HEK293 (cell line): ENCODE data around the gene ZNF488.

Experiments
- CTCF ChIA-PET: fragments of 350-600 bp; formaldehyde crosslinking; extraction: SDS; loops from one replicate; lab custom pipeline; 2021; ENCODE audit warnings: antibody characterized with exemption; lab: Yijun Ruan, JAX
- POLR2A ChIA-PET: fragments of 300-600 bp; formaldehyde crosslinking; extraction: SDS; loops from one replicate; lab custom pipeline; 2020; ENCODE audit warnings: antibody characterized with exemption, inconsistent platforms; lab: Yijun Ruan, JAX
- H3K27ac ChIP-seq: fragments of 200-500 bp; sonication (Bioruptor generic); 2 replicates; pipeline ENCODE4 v1.5.1; 2014; ENCODE audit warnings: low read depth, low read length, control low read depth, inconsistent platforms; ENCODE audit errors: extremely low read depth
- H3K36me3 ChIP-seq, 2 experiments: fragments of 200-500 bp in 1 of 2; sonication (Bioruptor generic) in 1 of 2; 1 replicate in 1 of 2; 2 replicates in 1 of 2; pipeline ENCODE4 v1.5.1; 2014 to 2017; ENCODE audit warnings: inconsistent platforms in 2 of 2, low read length in 2 of 2; ENCODE audit not compliant: control insufficient read depth in 2 of 2, insufficient read depth in 1 of 2
- H3K4me1 ChIP-seq: fragments of 200-500 bp; sonication (Bioruptor generic); 2 replicates; pipeline ENCODE4 v1.5.1; 2014; ENCODE audit warnings: mild to moderate bottlenecking, low read length, inconsistent platforms; ENCODE audit not compliant: control insufficient read depth, insufficient read depth
- H3K4me3 ChIP-seq: 2 replicates; pipeline ENCODE4 v1.5.1; 2011; ENCODE audit warnings: low read depth, mild to moderate bottlenecking, control low read depth, low read length, moderate library complexity
- H3K9me3 ChIP-seq: fragments of 200-500 bp; sonication (Bioruptor generic); 2 replicates; pipeline ENCODE4 v1.5.1; 2014; ENCODE audit warnings: low read depth, low read length, inconsistent platforms; ENCODE audit not compliant: control insufficient read depth, insufficient read depth
- GLIS2 ChIP-seq: fragments of 450-650 bp; formaldehyde crosslinking; IDR thresholded peaks from 2 replicates; pipeline ENCODE4 v1.5.1; 2016; ENCODE audit warnings: missing biosample characterization, missing genetic modification characterization
- PRDM10 ChIP-seq: fragments of 450-650 bp; formaldehyde crosslinking; IDR thresholded peaks from 2 replicates; pipeline ENCODE4 v1.5.1; 2016; ENCODE audit warnings: missing biosample characterization, missing genetic modification characterization
- YY1 ChIP-seq: fragments of 450-650 bp; formaldehyde crosslinking; IDR thresholded peaks from 2 replicates; pipeline ENCODE4 v1.5.1; 2018; ENCODE audit warnings: missing biosample characterization, missing genetic modification characterization
- ZBTB20 ChIP-seq: fragments of 450-650 bp; formaldehyde crosslinking; IDR thresholded peaks from 2 replicates; pipeline ENCODE4 v1.5.1; 2016; ENCODE audit warnings: missing biosample characterization, missing genetic modification characterization
- ZNF112 ChIP-seq: fragments of 450-650 bp; formaldehyde crosslinking; IDR thresholded peaks from 2 replicates; pipeline ENCODE4 v1.5.0; 2017; ENCODE audit warnings: missing biosample characterization, missing genetic modification characterization
- ZNF132 ChIP-seq: fragments of 450-650 bp; formaldehyde crosslinking; IDR thresholded peaks from 2 replicates; pipeline ENCODE4 v1.5.1; 2017; ENCODE audit warnings: missing biosample characterization, missing genetic modification characterization, borderline replicate concordance
- ZNF140 ChIP-seq: fragments of 450-650 bp; formaldehyde crosslinking; IDR thresholded peaks from 2 replicates; pipeline ENCODE4 v1.5.1; 2016; ENCODE audit warnings: missing biosample characterization, missing genetic modification characterization
- ZNF157 ChIP-seq: fragments of 450-650 bp; formaldehyde crosslinking; IDR thresholded peaks from 2 replicates; pipeline ENCODE4 v1.5.1; 2016; ENCODE audit warnings: missing biosample characterization, missing genetic modification characterization
- ZNF175 ChIP-seq: fragments of 450-650 bp; formaldehyde crosslinking; IDR thresholded peaks from 2 replicates; pipeline ENCODE4 v1.5.1; 2016; ENCODE audit warnings: missing biosample characterization, missing genetic modification characterization
- ZNF292 ChIP-seq: fragments of 450-650 bp; formaldehyde crosslinking; IDR thresholded peaks from 2 replicates; pipeline ENCODE4 v1.5.1; 2016; ENCODE audit warnings: low read depth, missing biosample characterization, missing genetic modification characterization, borderline replicate concordance
- ZNF335 ChIP-seq: fragments of 450-650 bp; formaldehyde crosslinking; conservative IDR thresholded peaks from 2 replicates; pipeline ENCODE4 v1.5.1; 2016; ENCODE audit warnings: missing biosample characterization, missing genetic modification characterization
- ZNF341 ChIP-seq: fragments of 450-650 bp; formaldehyde crosslinking; IDR thresholded peaks from 2 replicates; pipeline ENCODE4; 2016; ENCODE audit warnings: low read depth, missing biosample characterization, missing genetic modification characterization
- ZNF366 ChIP-seq: fragments of 450-650 bp; formaldehyde crosslinking; conservative IDR thresholded peaks from 2 replicates; pipeline ENCODE4 v1.5.1; 2016; ENCODE audit warnings: missing biosample characterization, missing genetic modification characterization
- ZNF423 ChIP-seq: fragments of 450-650 bp; formaldehyde crosslinking; IDR thresholded peaks from 2 replicates; pipeline ENCODE4 v1.5.1; 2016; ENCODE audit warnings: missing biosample characterization, missing genetic modification characterization
- ZNF426 ChIP-seq: fragments of 450-650 bp; formaldehyde crosslinking; IDR thresholded peaks from 2 replicates; pipeline ENCODE4 v1.5.1; 2017; ENCODE audit warnings: missing biosample characterization, missing genetic modification characterization, mild to moderate bottlenecking, inconsistent platforms, moderate library complexity
- ZNF48 ChIP-seq: fragments of 450-650 bp; formaldehyde crosslinking; IDR thresholded peaks from 2 replicates; pipeline ENCODE4 v1.5.1; 2016; ENCODE audit warnings: missing biosample characterization, missing genetic modification characterization
- ZNF510 ChIP-seq: fragments of 450-650 bp; formaldehyde crosslinking; IDR thresholded peaks from 2 replicates; pipeline ENCODE4 v1.5.1; 2018; ENCODE audit warnings: mild to moderate bottlenecking, missing genetic modification characterization, missing biosample characterization; ENCODE audit not compliant: insufficient replicate concordance
- ZNF600 ChIP-seq: fragments of 450-650 bp; formaldehyde crosslinking; IDR thresholded peaks from 2 replicates; pipeline ENCODE4 v1.5.1; 2016; ENCODE audit warnings: missing biosample characterization, missing genetic modification characterization
- ZNF623 ChIP-seq: fragments of 450-650 bp; formaldehyde crosslinking; IDR thresholded peaks from 2 replicates; pipeline ENCODE4 v1.5.1; 2016; ENCODE audit warnings: missing biosample characterization, missing genetic modification characterization
- ZNF747 ChIP-seq: fragments of 450-650 bp; formaldehyde crosslinking; IDR thresholded peaks from 2 replicates; pipeline ENCODE4 v1.5.1; 2016; ENCODE audit warnings: missing biosample characterization, missing genetic modification characterization
- ZNF776 ChIP-seq: fragments of 450-650 bp; formaldehyde crosslinking; IDR thresholded peaks from 2 replicates; pipeline ENCODE4 v1.5.0; 2017; ENCODE audit warnings: missing biosample characterization, missing genetic modification characterization, borderline replicate concordance
- ZNF792 ChIP-seq: fragments of 450-650 bp; formaldehyde crosslinking; IDR thresholded peaks from 2 replicates; pipeline ENCODE4 v1.5.1; 2016; ENCODE audit warnings: missing biosample characterization, missing genetic modification characterization
- TF ChIP-seq, protein P1 (sequence below): fragments of 450-650 bp; formaldehyde crosslinking; IDR thresholded peaks from 2 replicates; pipeline ENCODE4 v1.5.1; 2016; ENCODE audit warnings: missing biosample characterization, missing genetic modification characterization, low read depth

ZNF488 gene

DNA sequence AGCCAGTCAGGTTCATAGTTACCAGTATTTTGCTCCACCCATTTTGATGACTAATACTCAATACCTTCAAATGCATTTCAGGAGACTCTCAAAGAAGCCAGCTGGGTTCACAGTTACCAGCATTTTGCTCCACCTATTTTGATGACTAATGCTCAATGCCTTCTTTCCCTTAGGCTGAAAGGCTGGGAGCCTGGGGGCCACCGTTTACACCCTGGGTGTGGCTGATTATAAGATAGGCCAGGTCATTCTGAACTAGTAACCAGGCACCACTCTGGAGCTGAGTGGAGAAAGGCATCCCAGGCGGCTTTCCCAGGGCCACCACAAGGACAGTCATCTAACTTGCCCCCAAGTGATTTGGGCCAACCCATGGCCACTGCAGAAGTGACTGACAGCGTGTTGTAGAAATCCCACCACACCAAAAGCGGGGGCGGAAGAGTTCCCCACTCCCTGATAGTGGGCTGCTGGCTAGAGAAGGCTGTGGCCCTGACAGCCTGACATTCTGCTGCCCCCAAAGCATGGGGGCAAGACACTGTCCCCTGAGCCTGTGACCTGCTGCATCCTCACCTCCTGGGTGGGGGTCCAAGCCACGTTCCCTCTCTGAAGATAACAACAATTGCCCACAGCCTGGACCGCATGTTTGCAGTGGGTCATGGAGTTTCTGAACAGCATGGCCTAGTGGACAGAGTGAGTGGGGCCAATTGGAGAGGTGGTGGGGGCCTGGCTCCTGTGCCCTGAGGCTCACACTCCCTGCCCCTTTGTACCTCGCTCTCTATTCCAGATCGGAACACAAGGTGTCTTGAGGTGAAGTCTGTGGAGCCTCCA, 23.0 kb upstream of the ZNF488 start (continued):
- 0 out of 2 replicates have a peak, but pooled peaks have one; percentile 21 for TF ChIP-seq PRDM10 (tag by site-specific recombination)

DNA sequence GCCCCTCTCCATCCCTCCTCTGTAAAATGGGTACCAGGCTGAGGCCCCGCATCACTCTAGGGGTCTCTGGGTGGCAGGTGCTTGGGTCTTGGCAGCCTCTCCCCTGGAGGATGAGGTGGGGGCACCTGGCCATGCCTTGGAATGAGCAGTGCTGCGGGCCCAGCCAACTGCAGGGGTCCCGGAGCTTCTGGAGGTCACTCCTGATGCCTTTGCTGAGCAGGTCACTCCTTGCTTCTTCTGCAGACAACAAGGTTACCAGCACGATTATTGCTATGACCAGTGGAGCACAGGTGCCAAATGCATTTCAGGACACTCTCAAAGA, 22.4 kb upstream of the ZNF488 start:
- H3K9me3 ChIP-seq = no peaks in the 10 kb centered on the region
- H3K27ac ChIP-seq = no peak overlapping the region
- POLR2A ChIA-PET = interaction anchor here (1.5 kb wide), 1 partner anchor 22 kb away, joined by 4 read pairs; the partner anchor contains the start of gene ZNF488
- no peaks in the 10 kb centered on the region for H3K4me1 ChIP-seq
- no peaks in the 10 kb centered on the region for H3K36me3 ChIP-seq
- TF ChIP-seq ZNF140 (no peak), YY1 (tag by site-specific recombination) (no peak), ZNF335 (tag by site-specific recombination) (no peak), ZNF747 (tag by site-specific recombination) (no peak)
- no peak overlapping the region for H3K4me3 ChIP-seq
- CTCF ChIA-PET = no interaction called here

- H3K27ac ChIP-seq = no peak overlapping the region
Observed at GRCh38 chr10:47405857-47406547, 21.9 kb upstream of the ZNF488 start.

GRCh38 chr10:47404937-47405336, 20.8 kb upstream of the ZNF488 start:
- Histone ChIP-seq H3K4me1 (no peaks in the 10 kb centered on the region), H3K9me3 (no peaks in the 10 kb centered on the region), H3K36me3 (no peaks in the 10 kb centered on the region), H3K4me3 (no peak overlapping the region), H3K27ac (no peak overlapping the region)
- TF ChIP-seq ZNF132 (tag by site-specific recombination) (no peak), ZNF292 (no peak), ZNF175 (tag by site-specific recombination) (no peak)
- ChIA-PET CTCF (interaction anchor here (0.9 to 1.2 kb wide), 2 partner anchors 26 to 33 kb away, joined by 3 read pairs; no protein-coding TSS in a partner anchor), POLR2A (interaction anchor here (3.4 kb wide), 1 partner anchor 21 kb away, joined by 14 read pairs; the partner anchor contains the start of gene ZNF488)

More at GRCh38 chr10:47405857-47406547, 21.9 kb upstream of the ZNF488 start:
- Histone ChIP-seq H3K9me3 (no peaks in the 10 kb centered on the region), H3K4me3 (no peak overlapping the region), H3K4me1 (no peaks in the 10 kb centered on the region), H3K36me3 (no peaks in the 10 kb centered on the region)
- TF ChIP-seq ZNF623 (tag by site-specific recombination) (no peak), ZNF157 (tag by site-specific recombination) (no peak), GLIS2 (tag by site-specific recombination) (no peak), ZNF600 (tag by site-specific recombination) (no peak), ZNF341 (no peak), ZNF366 (tag by site-specific recombination) (no peak), ZNF175 (tag by site-specific recombination) (no peak), ZNF792 (no peak), ZNF426 (no peak), ZBTB20 (tag by site-specific recombination) (no peak), ZNF112 (tag by site-specific recombination) (no peak), ZNF423 (tag by site-specific recombination) (no peak), ZNF776 (tag by site-specific recombination) (no peak), ZNF510 (tag by site-specific recombination) (no peak), ZNF48 (no peak)
- TF ChIP-seq, protein P1, sequence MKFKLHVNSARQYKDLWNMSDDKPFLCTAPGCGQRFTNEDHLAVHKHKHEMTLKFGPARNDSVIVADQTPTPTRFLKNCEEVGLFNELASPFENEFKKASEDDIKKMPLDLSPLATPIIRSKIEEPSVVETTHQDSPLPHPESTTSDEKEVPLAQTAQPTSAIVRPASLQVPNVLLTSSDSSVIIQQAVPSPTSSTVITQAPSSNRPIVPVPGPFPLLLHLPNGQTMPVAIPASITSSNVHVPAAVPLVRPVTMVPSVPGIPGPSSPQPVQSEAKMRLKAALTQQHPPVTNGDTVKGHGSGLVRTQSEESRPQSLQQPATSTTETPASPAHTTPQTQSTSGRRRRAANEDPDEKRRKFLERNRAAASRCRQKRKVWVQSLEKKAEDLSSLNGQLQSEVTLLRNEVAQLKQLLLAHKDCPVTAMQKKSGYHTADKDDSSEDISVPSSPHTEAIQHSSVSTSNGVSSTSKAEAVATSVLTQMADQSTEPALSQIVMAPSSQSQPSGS (tag by site-specific recombination) = no peak
- POLR2A ChIA-PET = interaction anchor here (1.5 to 3.4 kb wide), 2 partner anchors 21 to 22 kb away, joined by 4 to 14 read pairs; partner anchors contain the start of gene ZNF488
- CTCF ChIA-PET = interaction anchor here (0.9 kb wide), 1 partner anchor 32 kb away, joined by 3 read pairs; no protein-coding TSS in a partner anchor
